ENCODE data around the gene GNB1L.

Gene GNB1L

GRCh38 chr22:19840059-19840458 lies 14.6 kb downstream of the GNB1L start:
- no peak overlapping the region for H3K4me3 ChIP-seq (ENCODE audit: low read length)
- DNase-seq, result no peak
- no peak overlapping the region for H3K27ac ChIP-seq (ENCODE audit: low read length)
- H3K9ac ChIP-seq (ENCODE audit: low read length), result no peak overlapping the region
- H3K4me1 ChIP-seq (ENCODE audit: low read length), result peaks cover 1% of the 10 kb centered on the region; the same call in 1 of the 2 replicates
- no peak overlapping the region for H2AFZ ChIP-seq (ENCODE audit: low read length)
- no peaks in the 10 kb centered on the region for H3K36me3 ChIP-seq (replicated peaks; ENCODE audit: insufficient read depth, low read length)
- H4K20me1 ChIP-seq (ENCODE audit: insufficient read depth, low read length), result 0 out of 2 replicates have a peak, but pooled peaks cover 3% of the 10 kb centered on the region
- no peaks in the 10 kb centered on the region for H3K27me3 ChIP-seq (replicated peaks; ENCODE audit: insufficient read depth, low read length)
- H3K79me2 ChIP-seq (ENCODE audit: low read length), result peaks cover 10% of the 10 kb centered on the region; the same call in 1 of the 2 replicates
- no peak overlapping the region for H3K4me2 ChIP-seq (ENCODE audit: low read depth, low read length)
- H3F3A ChIP-seq (ENCODE audit: insufficient read depth, low read length), result no peaks in the 10 kb centered on the region
- H3K9me2 ChIP-seq (replicated peaks; ENCODE audit: insufficient read depth, low read length), result no peaks in the 10 kb centered on the region
- no peaks in the 10 kb centered on the region for H3K9me3 ChIP-seq (replicated peaks; ENCODE audit: insufficient read depth, low read length)
- no peak for TF ChIP-seq EZH2phosphoT487 (IDR thresholded peaks at IDR 0.05; ENCODE audit: low read length)
- TF ChIP-seq CTCF (IDR thresholded peaks at IDR 0.05; ENCODE audit: low read length), result no peak
- TF ChIP-seq EZH2 (optimal IDR thresholded peaks at IDR 0.05; ENCODE audit: low read depth, low read length), result no peak

GRCh38 chr22:19837915-19838314 lies 16.8 kb downstream of the GNB1L start:
- TF ChIP-seq EZH2 (optimal IDR thresholded peaks at IDR 0.05; ENCODE audit: low read depth, low read length), result no peak
- TF ChIP-seq EZH2phosphoT487 (IDR thresholded peaks at IDR 0.05; ENCODE audit: low read length), result no peak
- no peak for TF ChIP-seq CTCF (IDR thresholded peaks at IDR 0.05; ENCODE audit: low read length)
- DNase-seq, result no peak
- no peaks in the 10 kb centered on the region for H3K36me3 ChIP-seq (replicated peaks; ENCODE audit: insufficient read depth, low read length)
- H3K9me2 ChIP-seq (replicated peaks; ENCODE audit: insufficient read depth, low read length), result no peaks in the 10 kb centered on the region
- no peaks in the 10 kb centered on the region for H3K27me3 ChIP-seq (replicated peaks; ENCODE audit: insufficient read depth, low read length)
- H3F3A ChIP-seq (ENCODE audit: insufficient read depth, low read length), result no peaks in the 10 kb centered on the region
- peaks cover 10% of the 10 kb centered on the region; the same call in 1 of the 2 replicates for H3K79me2 ChIP-seq (ENCODE audit: low read length)
- no peak overlapping the region for H3K4me3 ChIP-seq (ENCODE audit: low read length)
- no peak overlapping the region for H3K9ac ChIP-seq (ENCODE audit: low read length)
- no peaks in the 10 kb centered on the region for H3K9me3 ChIP-seq (replicated peaks; ENCODE audit: insufficient read depth, low read length)
- peaks cover 3% of the 10 kb centered on the region; the same call in 1 of the 2 replicates for H3K4me1 ChIP-seq (ENCODE audit: low read length)
- no peak overlapping the region for H3K4me2 ChIP-seq (ENCODE audit: low read depth, low read length)
- H4K20me1 ChIP-seq (ENCODE audit: insufficient read depth, low read length), result 0 out of 2 replicates have a peak, but pooled peaks cover 3% of the 10 kb centered on the region
- no peak overlapping the region for H2AFZ ChIP-seq (ENCODE audit: low read length)
- no peak overlapping the region for H3K27ac ChIP-seq (ENCODE audit: low read length)

GRCh38 chr22:19836512-19836911 lies 18.2 kb downstream of the GNB1L start:
- H2AFZ ChIP-seq (ENCODE audit: low read length), result no peak overlapping the region
- DNase-seq, result no peak
- H3K9me2 ChIP-seq (replicated peaks; ENCODE audit: insufficient read depth, low read length), result no peaks in the 10 kb centered on the region
- H3K79me2 ChIP-seq (ENCODE audit: low read length), result peaks cover 10% of the 10 kb centered on the region; the same call in 1 of the 2 replicates
- no peaks in the 10 kb centered on the region for H3F3A ChIP-seq (ENCODE audit: insufficient read depth, low read length)
- H3K9me3 ChIP-seq (replicated peaks; ENCODE audit: insufficient read depth, low read length), result no peaks in the 10 kb centered on the region
- no peak overlapping the region for H3K4me3 ChIP-seq (ENCODE audit: low read length)
- H3K4me1 ChIP-seq (ENCODE audit: low read length), result peaks cover 3% of the 10 kb centered on the region; the same call in 1 of the 2 replicates
- no peak overlapping the region for H3K27ac ChIP-seq (ENCODE audit: low read length)
- H3K27me3 ChIP-seq (replicated peaks; ENCODE audit: insufficient read depth, low read length), result no peaks in the 10 kb centered on the region
- no peak overlapping the region for H3K4me2 ChIP-seq (ENCODE audit: low read depth, low read length)
- H3K9ac ChIP-seq (ENCODE audit: low read length), result no peak overlapping the region
- H4K20me1 ChIP-seq (ENCODE audit: insufficient read depth, low read length), result 0 out of 2 replicates have a peak, but pooled peaks cover 3% of the 10 kb centered on the region
- H3K36me3 ChIP-seq (replicated peaks; ENCODE audit: insufficient read depth, low read length), result no peaks in the 10 kb centered on the region
- no peak for TF ChIP-seq CTCF (IDR thresholded peaks at IDR 0.05; ENCODE audit: low read length)
- no peak for TF ChIP-seq EZH2 (optimal IDR thresholded peaks at IDR 0.05; ENCODE audit: low read depth, low read length)
- no peak for TF ChIP-seq EZH2phosphoT487 (IDR thresholded peaks at IDR 0.05; ENCODE audit: low read length)
